Measurements from ENCODE around the gene OPN1MW3. TPM values are rescaled to one million over a fixed set of nuclear protein-coding genes. Genes with fewer than 3 reads are reported as not detected.
"Not testable (repeated sequence)": the region's sequence is repeated elsewhere in the genome, so short reads cannot be mapped to it uniquely, and the experiment has no call there.

The OPN1MW3 gene
- total and polyA plus RNA-seq, 2 experiments from 2014 or later = not detected

GRCh38 chrX:154231443-154231842, 25.9 kb upstream of the OPN1MW3 start:
- H3K4me2 ChIP-seq (ENCODE audit: unreplicated experiment); H3K4me1 ChIP-seq (ENCODE audit: insufficient read depth); H2AFZ ChIP-seq; H4K20me1 ChIP-seq (ENCODE audit: insufficient read depth); H3K4me3 ChIP-seq; H3K9me2 ChIP-seq (ENCODE audit: insufficient read depth); H3K9ac ChIP-seq; in situ Hi-C loops (cut with MboI); DNase-seq; H3K36me3 ChIP-seq (ENCODE audit: low read depth); H3F3A ChIP-seq (ENCODE audit: insufficient read depth); H3K79me2 ChIP-seq (ENCODE audit: insufficient read depth); H3K9me3 ChIP-seq (ENCODE audit: low read depth); H3K27ac ChIP-seq; H3K27me3 ChIP-seq (replicated peaks; ENCODE audit: insufficient read depth): not testable (repeated sequence)
- WGBS, 2 experiments (ENCODE audit: low coverage in 1 of 2, low lambda C conversion rate in 2 of 2, missing lambda C conversion rate in 2 of 2) = no CpG with 5 or more reads among the region's 3 CpGs

GRCh38 chrX:154233620-154234019, 23.8 kb upstream of the OPN1MW3 start:
- in situ Hi-C loops (cut with MboI); H3K27ac ChIP-seq; H3K36me3 ChIP-seq (ENCODE audit: low read depth); H3K9me2 ChIP-seq (ENCODE audit: insufficient read depth); H3K9ac ChIP-seq; H3K4me2 ChIP-seq (ENCODE audit: unreplicated experiment); H3K27me3 ChIP-seq (replicated peaks; ENCODE audit: insufficient read depth); H3K4me1 ChIP-seq (ENCODE audit: insufficient read depth); H3F3A ChIP-seq (ENCODE audit: insufficient read depth); H3K4me3 ChIP-seq; H2AFZ ChIP-seq; DNase-seq; H3K9me3 ChIP-seq (ENCODE audit: low read depth); H3K79me2 ChIP-seq (ENCODE audit: insufficient read depth); H4K20me1 ChIP-seq (ENCODE audit: insufficient read depth): not testable (repeated sequence)
- no CpG with 5 or more reads among the region's 16 CpGs for WGBS, 2 experiments (ENCODE audit: low coverage in 1 of 2, low lambda C conversion rate in 2 of 2, missing lambda C conversion rate in 2 of 2)

GRCh38 chrX:154238939-154239559, 18.3 kb upstream of the OPN1MW3 start:
- H3K36me3 ChIP-seq (ENCODE audit: low read depth); H3K9me3 ChIP-seq (ENCODE audit: low read depth); H3K9me2 ChIP-seq (ENCODE audit: insufficient read depth); H3K27me3 ChIP-seq (replicated peaks; ENCODE audit: insufficient read depth); H3K9ac ChIP-seq; H3K4me1 ChIP-seq (ENCODE audit: insufficient read depth); H3F3A ChIP-seq (ENCODE audit: insufficient read depth); DNase-seq; H3K27ac ChIP-seq; H3K4me2 ChIP-seq (ENCODE audit: unreplicated experiment); in situ Hi-C loops (cut with MboI); H4K20me1 ChIP-seq (ENCODE audit: insufficient read depth); H2AFZ ChIP-seq; H3K79me2 ChIP-seq (ENCODE audit: insufficient read depth); H3K4me3 ChIP-seq: not testable (repeated sequence)
- 48 to 56% methylated on average over 8 to 10 of the region's 11 CpGs for WGBS, 2 experiments (ENCODE audit: low coverage in 1 of 2, low lambda C conversion rate in 2 of 2, missing lambda C conversion rate in 2 of 2)

- H3K36me3 ChIP-seq (ENCODE audit: low read depth); in situ Hi-C loops (cut with MboI); H3K9ac ChIP-seq; H3K4me3 ChIP-seq; H3K27ac ChIP-seq; H3K27me3 ChIP-seq (replicated peaks; ENCODE audit: insufficient read depth); H2AFZ ChIP-seq; H3K9me2 ChIP-seq (ENCODE audit: insufficient read depth); H4K20me1 ChIP-seq (ENCODE audit: insufficient read depth); H3K4me1 ChIP-seq (ENCODE audit: insufficient read depth); H3K79me2 ChIP-seq (ENCODE audit: insufficient read depth); H3K9me3 ChIP-seq (ENCODE audit: low read depth); H3F3A ChIP-seq (ENCODE audit: insufficient read depth); H3K4me2 ChIP-seq (ENCODE audit: unreplicated experiment); DNase-seq: not testable (repeated sequence)
- WGBS, 2 experiments (ENCODE audit: low coverage in 1 of 2, low lambda C conversion rate in 2 of 2, missing lambda C conversion rate in 2 of 2) = 59 to 65% methylated on average over 6 of the region's 8 CpGs
Observed at GRCh38 chrX:154239982-154240503, 17.3 kb upstream of the OPN1MW3 start.

GRCh38 chrX:154247377-154248045, 9.9 kb upstream of the OPN1MW3 start:
- H3K4me2 ChIP-seq (ENCODE audit: unreplicated experiment); H3K9ac ChIP-seq; H3K36me3 ChIP-seq (ENCODE audit: low read depth); H3K27me3 ChIP-seq (replicated peaks; ENCODE audit: insufficient read depth); H4K20me1 ChIP-seq (ENCODE audit: insufficient read depth); H3K9me3 ChIP-seq (ENCODE audit: low read depth); H3K4me3 ChIP-seq; H3K9me2 ChIP-seq (ENCODE audit: insufficient read depth); H3K27ac ChIP-seq; H3F3A ChIP-seq (ENCODE audit: insufficient read depth); in situ Hi-C loops (cut with MboI); H3K79me2 ChIP-seq (ENCODE audit: insufficient read depth); DNase-seq; H3K4me1 ChIP-seq (ENCODE audit: insufficient read depth); H2AFZ ChIP-seq: not testable (repeated sequence)
- no CpG with 5 or more reads among the region's 17 CpGs for WGBS, 2 experiments (ENCODE audit: low coverage in 1 of 2, low lambda C conversion rate in 2 of 2, missing lambda C conversion rate in 2 of 2)

GRCh38 chrX:154248076-154248475, 9.3 kb upstream of the OPN1MW3 start:
- H3K27me3 ChIP-seq (replicated peaks; ENCODE audit: insufficient read depth); in situ Hi-C loops (cut with MboI); H3K9ac ChIP-seq; H3K79me2 ChIP-seq (ENCODE audit: insufficient read depth); H3K4me1 ChIP-seq (ENCODE audit: insufficient read depth); H3K9me3 ChIP-seq (ENCODE audit: low read depth); H3K36me3 ChIP-seq (ENCODE audit: low read depth); H3F3A ChIP-seq (ENCODE audit: insufficient read depth); H4K20me1 ChIP-seq (ENCODE audit: insufficient read depth); H3K9me2 ChIP-seq (ENCODE audit: insufficient read depth); H3K4me3 ChIP-seq; H3K4me2 ChIP-seq (ENCODE audit: unreplicated experiment); DNase-seq; H2AFZ ChIP-seq; H3K27ac ChIP-seq: not testable (repeated sequence)
- WGBS, 2 experiments (ENCODE audit: low coverage in 1 of 2, low lambda C conversion rate in 2 of 2, missing lambda C conversion rate in 2 of 2) = no CpG with 5 or more reads among the region's 10 CpGs

GRCh38 chrX:154258711-154259110, 1.3 kb downstream of the OPN1MW3 start:
- H3K9ac ChIP-seq; H3K36me3 ChIP-seq (ENCODE audit: low read depth); H3K27me3 ChIP-seq (replicated peaks; ENCODE audit: insufficient read depth); H2AFZ ChIP-seq; H3K4me3 ChIP-seq; H3K9me2 ChIP-seq (ENCODE audit: insufficient read depth); H3K4me2 ChIP-seq (ENCODE audit: unreplicated experiment); H3F3A ChIP-seq (ENCODE audit: insufficient read depth); DNase-seq; H4K20me1 ChIP-seq (ENCODE audit: insufficient read depth); H3K4me1 ChIP-seq (ENCODE audit: insufficient read depth); H3K79me2 ChIP-seq (ENCODE audit: insufficient read depth); H3K9me3 ChIP-seq (ENCODE audit: low read depth); in situ Hi-C loops (cut with MboI); H3K27ac ChIP-seq: not testable (repeated sequence)
- WGBS, 2 experiments (ENCODE audit: low coverage in 1 of 2, low lambda C conversion rate in 2 of 2, missing lambda C conversion rate in 2 of 2) = no CpG with 5 or more reads among the region's 10 CpGs
